BE2C (cell line): ENCODE measurements around the gene CCDC92.

Experiments
- DNase-seq: peaks from one replicate; pipeline ENCODE4 v3.0.0-alpha.2; 2020
- H3K27me3 ChIP-seq: fragments of 250-450 bp; sonication (Bioruptor Pico); 2 replicates; pipeline ENCODE4 v1.5.1; 2020; ENCODE audit warnings: mild to moderate bottlenecking
- H3K36me3 ChIP-seq: fragments of 250-450 bp; sonication (Bioruptor Pico); 2 replicates; pipeline ENCODE4 v1.5.1; 2020; ENCODE audit warnings: mild to moderate bottlenecking
- H3K4me1 ChIP-seq: fragments of 250-450 bp; sonication (Bioruptor Pico); 2 replicates; pipeline ENCODE4 v1.5.1; 2020
- H3K4me3 ChIP-seq: 2 replicates; pipeline ENCODE4 v1.5.1; 2011; ENCODE audit warnings: low read depth, low read length
- H3K9me3 ChIP-seq: fragments of 250-450 bp; sonication (Bioruptor Pico); 2 replicates; pipeline ENCODE4 v1.5.1; 2020
- TF ChIP-seq, protein P1 (sequence below): IDR thresholded peaks from 2 replicates; pipeline ENCODE4 v1.5.1; 2012; ENCODE audit warnings: mild to moderate bottlenecking, low read depth, low read length

The CCDC92 gene

DNA sequence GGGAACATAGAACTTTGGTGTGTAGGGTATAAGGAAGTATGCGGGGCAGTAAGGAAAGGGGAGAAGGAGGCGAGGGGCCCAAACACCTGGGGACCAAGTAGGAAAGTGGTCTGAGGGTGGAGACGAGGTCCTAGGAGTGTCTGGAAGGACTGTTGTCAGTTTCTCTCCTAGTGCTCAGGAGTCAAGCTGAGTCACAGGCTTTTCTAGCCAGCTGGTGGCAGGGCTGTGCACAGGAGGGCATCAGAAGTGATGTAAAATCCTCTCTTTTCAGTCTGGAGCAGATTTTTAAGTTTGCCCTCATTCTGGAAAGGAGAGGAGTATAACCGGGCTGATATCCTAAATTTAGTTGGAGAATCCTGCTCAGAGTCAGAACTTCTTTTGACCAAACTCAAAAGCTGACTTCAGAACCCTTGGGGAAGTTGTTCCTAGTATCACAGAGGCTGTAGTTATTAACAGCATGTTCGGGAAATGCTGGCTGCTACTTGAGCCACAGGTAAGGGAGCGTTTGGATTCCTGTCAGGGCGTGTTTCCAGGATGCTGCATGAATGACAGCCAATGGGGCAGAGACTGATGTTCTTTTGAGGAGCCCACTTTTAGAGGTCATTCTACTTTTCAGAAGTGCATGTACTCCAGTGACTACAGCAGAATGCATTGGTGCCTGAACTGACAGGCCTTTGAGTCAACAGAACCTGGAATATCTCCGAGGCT, 19.6 kb upstream of the CCDC92 start:
- Histone ChIP-seq H3K27me3 (no peaks in the 10 kb centered on the region), H3K9me3 (no peaks in the 10 kb centered on the region), H3K4me1 (peaks cover 16% of the 10 kb centered on the region), H3K4me3 (no peak overlapping the region), H3K36me3 (peaks cover 64% of the 10 kb centered on the region)
- TF ChIP-seq, protein P1, sequence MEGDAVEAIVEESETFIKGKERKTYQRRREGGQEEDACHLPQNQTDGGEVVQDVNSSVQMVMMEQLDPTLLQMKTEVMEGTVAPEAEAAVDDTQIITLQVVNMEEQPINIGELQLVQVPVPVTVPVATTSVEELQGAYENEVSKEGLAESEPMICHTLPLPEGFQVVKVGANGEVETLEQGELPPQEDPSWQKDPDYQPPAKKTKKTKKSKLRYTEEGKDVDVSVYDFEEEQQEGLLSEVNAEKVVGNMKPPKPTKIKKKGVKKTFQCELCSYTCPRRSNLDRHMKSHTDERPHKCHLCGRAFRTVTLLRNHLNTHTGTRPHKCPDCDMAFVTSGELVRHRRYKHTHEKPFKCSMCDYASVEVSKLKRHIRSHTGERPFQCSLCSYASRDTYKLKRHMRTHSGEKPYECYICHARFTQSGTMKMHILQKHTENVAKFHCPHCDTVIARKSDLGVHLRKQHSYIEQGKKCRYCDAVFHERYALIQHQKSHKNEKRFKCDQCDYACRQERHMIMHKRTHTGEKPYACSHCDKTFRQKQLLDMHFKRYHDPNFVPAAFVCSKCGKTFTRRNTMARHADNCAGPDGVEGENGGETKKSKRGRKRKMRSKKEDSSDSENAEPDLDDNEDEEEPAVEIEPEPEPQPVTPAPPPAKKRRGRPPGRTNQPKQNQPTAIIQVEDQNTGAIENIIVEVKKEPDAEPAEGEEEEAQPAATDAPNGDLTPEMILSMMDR: no peak
- DNase-seq: no peak

DNA sequence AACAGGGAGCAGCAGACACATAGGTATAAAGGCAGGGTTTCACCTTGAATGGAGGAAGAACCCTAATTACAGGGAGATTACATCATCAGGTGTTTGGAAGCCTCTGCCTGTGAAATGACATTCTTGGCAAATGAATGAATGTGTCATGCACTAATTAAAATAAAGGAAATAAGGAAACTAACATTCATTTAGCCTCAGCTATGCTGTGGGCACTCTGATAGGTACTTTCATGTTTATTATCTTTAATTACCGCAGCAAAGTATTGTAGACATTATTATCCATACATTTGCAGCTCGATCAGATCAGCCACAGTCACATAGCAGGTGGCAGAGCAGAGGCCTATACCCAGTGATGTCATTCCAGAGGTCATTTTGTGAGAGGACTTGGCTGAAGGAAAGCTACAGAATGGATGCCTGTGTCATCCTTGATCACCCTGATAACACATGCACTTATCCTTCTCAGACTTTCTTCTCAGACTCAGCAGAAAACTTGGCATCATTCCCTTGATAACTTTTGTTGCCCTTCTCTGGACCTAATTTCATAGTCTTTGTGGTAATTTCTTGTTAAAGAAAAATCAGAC, 18.8 kb upstream of the CCDC92 start:
- TF ChIP-seq, protein P1: no peak
- Histone ChIP-seq H3K4me3 (no peak overlapping the region), H3K27me3 (no peaks in the 10 kb centered on the region), H3K36me3 (peaks cover 65% of the 10 kb centered on the region), H3K9me3 (no peaks in the 10 kb centered on the region), H3K4me1 (peaks cover 22% of the 10 kb centered on the region)
- DNase-seq: no peak

DNA sequence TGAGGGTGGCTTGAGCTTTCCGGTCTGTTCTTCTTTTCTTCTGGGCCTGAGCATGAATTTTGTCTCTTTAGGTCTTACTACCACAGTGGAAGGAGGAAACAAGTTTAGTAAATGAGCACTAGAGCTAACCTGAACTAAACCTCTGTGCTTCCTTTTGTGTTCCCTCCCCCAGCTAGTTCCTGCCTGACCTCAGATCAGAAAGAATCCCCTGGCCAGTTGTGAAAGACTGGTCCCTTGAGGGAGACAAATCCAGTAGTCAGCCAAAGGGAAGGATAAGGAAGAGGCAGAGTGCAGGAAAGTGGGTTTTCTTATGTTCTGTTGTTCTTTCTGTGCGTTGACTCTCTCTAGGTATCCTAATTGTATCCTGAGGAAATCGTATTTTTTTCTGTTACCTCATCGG, 17.9 kb upstream of the CCDC92 start:
- Histone ChIP-seq H3K27me3 (no peaks in the 10 kb centered on the region), H3K36me3 (peaks cover 65% of the 10 kb centered on the region), H3K9me3 (no peaks in the 10 kb centered on the region), H3K4me3 (no peak overlapping the region), H3K4me1 (peaks cover 22% of the 10 kb centered on the region)
- TF ChIP-seq, protein P1: no peak
- DNase-seq: no peak

DNA sequence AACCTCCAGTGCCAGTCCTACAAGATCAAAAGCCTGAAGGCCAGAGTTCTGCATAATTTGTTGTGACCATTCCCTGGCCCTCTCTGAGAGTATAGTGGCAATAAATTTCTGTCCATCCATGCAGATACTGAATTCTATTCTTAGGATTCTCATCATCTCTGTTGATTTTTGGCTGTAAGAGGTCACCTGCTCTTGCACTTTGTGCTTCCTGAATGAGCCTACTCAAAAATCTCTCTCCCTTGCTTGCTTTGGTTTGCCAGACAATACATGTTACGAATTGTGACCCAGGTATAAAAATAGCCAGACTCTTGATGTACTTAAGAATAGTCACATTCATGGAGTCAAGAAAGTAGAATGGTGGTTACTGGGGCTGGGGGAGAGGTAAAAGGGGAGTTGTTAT, 17.1 kb upstream of the CCDC92 start:
- Histone ChIP-seq H3K36me3 (peaks cover 65% of the 10 kb centered on the region), H3K4me1 (peaks cover 22% of the 10 kb centered on the region), H3K4me3 (no peak overlapping the region), H3K27me3 (no peaks in the 10 kb centered on the region), H3K9me3 (no peaks in the 10 kb centered on the region)
- DNase-seq: no peak
- TF ChIP-seq, protein P1: no peak

DNA sequence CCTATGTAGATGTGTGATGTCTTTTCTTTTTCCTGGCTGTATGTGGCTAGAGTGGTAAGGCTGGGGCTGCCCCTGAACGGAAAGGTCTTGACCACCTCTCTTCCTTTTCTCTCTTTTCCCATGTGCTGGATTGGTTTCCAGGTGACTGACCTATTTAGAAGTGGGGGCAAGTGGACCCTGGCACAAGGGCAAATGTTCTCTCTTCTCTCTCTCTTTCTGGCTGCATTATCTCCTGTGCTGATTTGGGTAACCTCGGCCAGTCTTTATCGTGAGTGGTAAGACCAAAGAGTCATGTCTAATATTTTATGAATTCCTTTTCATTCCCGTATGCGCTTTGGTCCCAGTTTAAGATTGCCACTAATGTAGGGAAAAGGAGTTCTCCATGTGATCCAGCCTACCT, 16.5 kb upstream of the CCDC92 start:
- no peak for DNase-seq
- H3K9me3 ChIP-seq: no peaks in the 10 kb centered on the region
- TF ChIP-seq, protein P1: no peak
- peaks cover 67% of the 10 kb centered on the region for H3K36me3 ChIP-seq
- H3K4me1 ChIP-seq: peaks cover 22% of the 10 kb centered on the region
- H3K27me3 ChIP-seq: no peaks in the 10 kb centered on the region
- H3K4me3 ChIP-seq: no peak overlapping the region

DNA sequence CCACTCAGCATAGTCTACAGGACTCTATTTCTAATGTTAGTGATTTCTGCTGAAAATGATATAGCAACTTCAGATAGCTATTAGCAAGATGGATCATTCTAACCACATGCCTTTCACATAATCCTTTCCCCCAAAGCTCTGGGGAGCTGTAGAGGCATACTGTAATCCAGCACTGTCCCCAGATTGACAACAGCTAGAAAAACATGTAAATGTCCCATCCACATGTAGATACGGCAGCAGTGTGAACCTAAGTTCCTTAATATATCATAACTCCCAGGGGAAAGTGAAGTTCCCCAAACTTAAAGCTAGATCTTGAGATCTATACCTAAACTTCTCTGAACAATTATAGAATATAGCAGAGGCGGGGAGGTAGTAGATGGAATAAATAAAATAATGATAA, 14.4 kb upstream of the CCDC92 start:
- Histone ChIP-seq H3K36me3 (peaks cover 46% of the 10 kb centered on the region), H3K9me3 (no peaks in the 10 kb centered on the region), H3K27me3 (no peaks in the 10 kb centered on the region), H3K4me1 (peaks cover 16% of the 10 kb centered on the region), H3K4me3 (no peak overlapping the region)
- TF ChIP-seq, protein P1: no peak
- no peak for DNase-seq
